ENCODE data around the gene CNTN4. TPM values are rescaled to one million over a fixed set of nuclear protein-coding genes. Genes with fewer than 3 reads are reported as not detected.
"Not testable (repeated sequence)": the region's sequence is repeated elsewhere in the genome, so short reads cannot be mapped to it uniquely, and the experiment has no call there.

CNTN4 gene
- total RNA-seq, 1 donor from 2014 or later, result 0.17 TPM

- no peak for DNase-seq
These were observed 771.2 kb downstream of the CNTN4 start for GRCh38 chr3:2869905-2870304.

- DNase-seq, result no peak
These were observed 772.2 kb downstream of the CNTN4 start for GRCh38 chr3:2870724-2871333.

- DNase-seq, result no peak
These were observed 774.2 kb downstream of the CNTN4 start for GRCh38 chr3:2872884-2873283.

GRCh38 chr3:2873986-2874385 lies 775.3 kb downstream of the CNTN4 start:
- no peak for DNase-seq

GRCh38 chr3:2875699-2876098 lies 777.0 kb downstream of the CNTN4 start:
- no peak for DNase-seq

- no peak for DNase-seq
These were observed 777.7 kb downstream of the CNTN4 start for GRCh38 chr3:2876362-2876761.

GRCh38 chr3:2879023-2879422 lies 780.4 kb downstream of the CNTN4 start:
- no peak for DNase-seq

GRCh38 chr3:2879587-2879986 lies 780.9 kb downstream of the CNTN4 start:
- no peak for DNase-seq

- no peak for DNase-seq
These were observed 781.6 kb downstream of the CNTN4 start for GRCh38 chr3:2880218-2880756.

GRCh38 chr3:2883283-2883682 lies 784.6 kb downstream of the CNTN4 start:
- no peak for DNase-seq

- no peak for DNase-seq
These were observed 789.9 kb downstream of the CNTN4 start for GRCh38 chr3:2888592-2888991.

GRCh38 chr3:2889736-2890135 lies 791.1 kb downstream of the CNTN4 start:
- DNase-seq, result no peak

GRCh38 chr3:2896308-2896939 lies 797.8 kb downstream of the CNTN4 start:
- no peak for DNase-seq

GRCh38 chr3:2897821-2898220 lies 799.2 kb downstream of the CNTN4 start:
- no peak for DNase-seq

- no peak for DNase-seq
These were observed 800.1 kb downstream of the CNTN4 start for GRCh38 chr3:2898591-2899353.

- DNase-seq, result no peak
These were observed 805.4 kb downstream of the CNTN4 start for GRCh38 chr3:2904054-2904453.

- no peak for DNase-seq
These were observed 810.2 kb downstream of the CNTN4 start for GRCh38 chr3:2908693-2909351.

- DNase-seq, result no peak
These were observed 812.3 kb downstream of the CNTN4 start for GRCh38 chr3:2910997-2911396.

- DNase-seq, result no peak
These were observed 817.2 kb downstream of the CNTN4 start for GRCh38 chr3:2915826-2916225.

GRCh38 chr3:2916640-2917039 lies 818.0 kb downstream of the CNTN4 start:
- not testable (repeated sequence) for DNase-seq

GRCh38 chr3:2920103-2920502 lies 821.4 kb downstream of the CNTN4 start:
- DNase-seq, result no peak

- no peak for DNase-seq
These were observed 822.8 kb downstream of the CNTN4 start for GRCh38 chr3:2921452-2921851.

- DNase-seq, result no peak
These were observed 823.2 kb downstream of the CNTN4 start for GRCh38 chr3:2921903-2922302.

All from dermis blood vessel endothelial cell (primary cell).